ENCODE data around the gene GALNT13.

Gene GALNT13

GRCh38 chr2:154203902-154204301, 332.2 kb downstream of the GALNT13 start:
- Histone ChIP-seq H3K14ac (ENCODE audit: low read length) (no peak overlapping the region), H3K27me3 (ENCODE audit: control insufficient read depth in 3 of 3, insufficient read depth in 3 of 3, low read depth in 1 of 3, low read length in 3 of 3) (no peaks in the 10 kb centered on the region), H2BK15ac (ENCODE audit: low read length) (no peak overlapping the region), H3K4me3 (ENCODE audit: low read length in 2 of 2) (no peak overlapping the region), H3K27ac (replicated peaks; ENCODE audit: low read length) (no peak overlapping the region), H2BK5ac (ENCODE audit: low read length) (no peak overlapping the region), H3K18ac (ENCODE audit: low read length) (no peak overlapping the region), H3K36me3 (replicated peaks in 1 of 2; ENCODE audit: control insufficient read depth in 2 of 2, insufficient read depth in 2 of 2, low read length in 2 of 2) (no peaks in the 10 kb centered on the region), H4K8ac (ENCODE audit: low read depth, low read length) (no peak overlapping the region), H2BK120ac (ENCODE audit: low read depth, low read length) (no peak overlapping the region), H3K9ac (ENCODE audit: low read depth, low read length, poor library complexity) (no peak overlapping the region), H3K79me1 (ENCODE audit: low read depth, low read length) (no peaks in the 10 kb centered on the region), H4K91ac (ENCODE audit: low read depth, low read length, poor library complexity) (no peak overlapping the region), H3K4me1 (ENCODE audit: control insufficient read depth in 2 of 2, insufficient read depth in 1 of 2, low read depth in 1 of 2, low read length in 2 of 2) (no peaks in the 10 kb centered on the region), H2AK5ac (ENCODE audit: low read depth, low read length) (no peak overlapping the region), H3K4me2 (ENCODE audit: insufficient read depth, low read length, poor library complexity, severe bottlenecking) (no peak overlapping the region), H2AFZ (ENCODE audit: low read length) (no peak overlapping the region), H3K23ac (ENCODE audit: low read depth, low read length, poor library complexity) (no peak overlapping the region), H2BK12ac (ENCODE audit: low read length) (no peak overlapping the region), H3K4ac (ENCODE audit: low read length) (no peak overlapping the region), H3K9me3 (replicated peaks in 1 of 2; ENCODE audit: control insufficient read depth in 2 of 2, insufficient read depth in 1 of 2, low read depth in 1 of 2, low read length in 2 of 2) (no peaks in the 10 kb centered on the region)
- DNase-seq (ENCODE audit: low spot score): no peak
- 100% methylated on average over 1 of the region's 2 CpGs; no CpG with 5 or more reads in 1 of the 2 donors for WGBS, 2 donors (ENCODE audit: extremely low coverage in 2 of 2, insufficient read length in 2 of 2, insufficient replicate concordance in 1 of 2)

GRCh38 chr2:154207288-154208047, 335.7 kb downstream of the GALNT13 start:
- no peaks in the 10 kb centered on the region for H3K9me3 ChIP-seq (replicated peaks in 1 of 2; ENCODE audit: control insufficient read depth in 2 of 2, insufficient read depth in 1 of 2, low read depth in 1 of 2, low read length in 2 of 2)

GRCh38 chr2:154223726-154224125, 352.0 kb downstream of the GALNT13 start:
- Histone ChIP-seq H4K8ac (ENCODE audit: low read depth, low read length) (no peak overlapping the region), H3K14ac (ENCODE audit: low read length) (no peak overlapping the region), H3K79me1 (ENCODE audit: low read depth, low read length) (no peaks in the 10 kb centered on the region), H3K23ac (ENCODE audit: low read depth, low read length, poor library complexity) (no peak overlapping the region), H3K4ac (ENCODE audit: low read length) (no peak overlapping the region), H4K91ac (ENCODE audit: low read depth, low read length, poor library complexity) (no peak overlapping the region), H2AK5ac (ENCODE audit: low read depth, low read length) (no peak overlapping the region), H3K36me3 (replicated peaks in 1 of 2; ENCODE audit: control insufficient read depth in 2 of 2, insufficient read depth in 2 of 2, low read length in 2 of 2) (no peaks in the 10 kb centered on the region), H3K18ac (ENCODE audit: low read length) (no peak overlapping the region), H2BK12ac (ENCODE audit: low read length) (no peak overlapping the region), H2BK15ac (ENCODE audit: low read length) (no peak overlapping the region), H2AFZ (ENCODE audit: low read length) (no peak overlapping the region), H3K4me2 (ENCODE audit: insufficient read depth, low read length, poor library complexity, severe bottlenecking) (no peak overlapping the region), H3K27ac (replicated peaks; ENCODE audit: low read length) (no peak overlapping the region), H2BK5ac (ENCODE audit: low read length) (no peak overlapping the region), H3K4me1 (ENCODE audit: control insufficient read depth in 2 of 2, insufficient read depth in 1 of 2, low read depth in 1 of 2, low read length in 2 of 2) (peaks cover 0 to 5% of the 10 kb centered on the region in 2 donors), H3K9me3 (replicated peaks in 1 of 2; ENCODE audit: control insufficient read depth in 2 of 2, insufficient read depth in 1 of 2, low read depth in 1 of 2, low read length in 2 of 2) (no peaks in the 10 kb centered on the region), H3K9ac (ENCODE audit: low read depth, low read length, poor library complexity) (no peak overlapping the region), H3K4me3 (ENCODE audit: low read length in 2 of 2) (no peak overlapping the region), H3K27me3 (ENCODE audit: control insufficient read depth in 3 of 3, insufficient read depth in 3 of 3, low read depth in 1 of 3, low read length in 3 of 3) (no peaks in the 10 kb centered on the region), H2BK120ac (ENCODE audit: low read depth, low read length) (no peak overlapping the region)
- DNase-seq (ENCODE audit: low spot score): no peak
- no CpG with 5 or more reads among the region's 1 CpG for WGBS, 2 donors (ENCODE audit: extremely low coverage in 2 of 2, insufficient read length in 2 of 2, insufficient replicate concordance in 1 of 2)

More at GRCh38 chr2:154207288-154208047, 335.7 kb downstream of the GALNT13 start:
- H2BK120ac ChIP-seq (ENCODE audit: low read depth, low read length): no peak overlapping the region
- H2BK12ac ChIP-seq (ENCODE audit: low read length): no peak overlapping the region
- H2BK5ac ChIP-seq (ENCODE audit: low read length): no peak overlapping the region
- H3K4me3 ChIP-seq (ENCODE audit: low read length in 2 of 2): no peak overlapping the region
- no peak overlapping the region for H3K23ac ChIP-seq (ENCODE audit: low read depth, low read length, poor library complexity)
- H3K14ac ChIP-seq (ENCODE audit: low read length): no peak overlapping the region
- no peaks in the 10 kb centered on the region for H3K4me1 ChIP-seq (ENCODE audit: control insufficient read depth in 2 of 2, insufficient read depth in 1 of 2, low read depth in 1 of 2, low read length in 2 of 2)
- no peaks in the 10 kb centered on the region for H3K27me3 ChIP-seq (ENCODE audit: control insufficient read depth in 3 of 3, insufficient read depth in 3 of 3, low read depth in 1 of 3, low read length in 3 of 3)
- H2BK15ac ChIP-seq (ENCODE audit: low read length): no peak overlapping the region
- DNase-seq (ENCODE audit: low spot score): no peak
- H3K18ac ChIP-seq (ENCODE audit: low read length): no peak overlapping the region
- H2AFZ ChIP-seq (ENCODE audit: low read length): no peak overlapping the region
- H3K79me1 ChIP-seq (ENCODE audit: low read depth, low read length): no peaks in the 10 kb centered on the region
- no peak overlapping the region for H3K9ac ChIP-seq (ENCODE audit: low read depth, low read length, poor library complexity)
- H2AK5ac ChIP-seq (ENCODE audit: low read depth, low read length): no peak overlapping the region
- no peaks in the 10 kb centered on the region for H3K36me3 ChIP-seq (replicated peaks in 1 of 2; ENCODE audit: control insufficient read depth in 2 of 2, insufficient read depth in 2 of 2, low read length in 2 of 2)
- H3K4me2 ChIP-seq (ENCODE audit: insufficient read depth, low read length, poor library complexity, severe bottlenecking): no peak overlapping the region
- no peak overlapping the region for H4K91ac ChIP-seq (ENCODE audit: low read depth, low read length, poor library complexity)
- H3K4ac ChIP-seq (ENCODE audit: low read length): no peak overlapping the region
- no CpG with 5 or more reads among the region's 2 CpGs for WGBS, 2 donors (ENCODE audit: extremely low coverage in 2 of 2, insufficient read length in 2 of 2, insufficient replicate concordance in 1 of 2)
- H3K27ac ChIP-seq (replicated peaks; ENCODE audit: low read length): no peak overlapping the region
- H4K8ac ChIP-seq (ENCODE audit: low read depth, low read length): no peak overlapping the region

GRCh38 chr2:154226931-154227330, 355.2 kb downstream of the GALNT13 start:
- no peak overlapping the region for H2BK5ac ChIP-seq (ENCODE audit: low read length)
- H3K18ac ChIP-seq (ENCODE audit: low read length): no peak overlapping the region
- no peak overlapping the region for H3K23ac ChIP-seq (ENCODE audit: low read depth, low read length, poor library complexity)
- H4K8ac ChIP-seq (ENCODE audit: low read depth, low read length): no peak overlapping the region
- H3K4me1 ChIP-seq (ENCODE audit: control insufficient read depth in 2 of 2, insufficient read depth in 1 of 2, low read depth in 1 of 2, low read length in 2 of 2): peaks cover 0 to 11% of the 10 kb centered on the region in 2 donors
- H2BK15ac ChIP-seq (ENCODE audit: low read length): no peak overlapping the region
- no peaks in the 10 kb centered on the region for H3K27me3 ChIP-seq (ENCODE audit: control insufficient read depth in 3 of 3, insufficient read depth in 3 of 3, low read depth in 1 of 3, low read length in 3 of 3)
- H3K14ac ChIP-seq (ENCODE audit: low read length): no peak overlapping the region
- no peaks in the 10 kb centered on the region for H3K79me1 ChIP-seq (ENCODE audit: low read depth, low read length)
- H3K36me3 ChIP-seq (replicated peaks in 1 of 2; ENCODE audit: control insufficient read depth in 2 of 2, insufficient read depth in 2 of 2, low read length in 2 of 2): no peaks in the 10 kb centered on the region
- WGBS, 2 donors (ENCODE audit: extremely low coverage in 2 of 2, insufficient read length in 2 of 2, insufficient replicate concordance in 1 of 2): no CpG with 5 or more reads among the region's 2 CpGs
- no peak for DNase-seq (ENCODE audit: low spot score)
- no peak overlapping the region for H3K4me2 ChIP-seq (ENCODE audit: insufficient read depth, low read length, poor library complexity, severe bottlenecking)
- H3K27ac ChIP-seq (replicated peaks; ENCODE audit: low read length): no peak overlapping the region
- H2BK12ac ChIP-seq (ENCODE audit: low read length): no peak overlapping the region
- no peak overlapping the region for H2AK5ac ChIP-seq (ENCODE audit: low read depth, low read length)
- no peak overlapping the region for H3K4ac ChIP-seq (ENCODE audit: low read length)
- no peaks in the 10 kb centered on the region for H3K9me3 ChIP-seq (replicated peaks in 1 of 2; ENCODE audit: control insufficient read depth in 2 of 2, insufficient read depth in 1 of 2, low read depth in 1 of 2, low read length in 2 of 2)
- H4K91ac ChIP-seq (ENCODE audit: low read depth, low read length, poor library complexity): no peak overlapping the region
- H2BK120ac ChIP-seq (ENCODE audit: low read depth, low read length): no peak overlapping the region
- no peak overlapping the region for H3K9ac ChIP-seq (ENCODE audit: low read depth, low read length, poor library complexity)
- no peak overlapping the region for H2AFZ ChIP-seq (ENCODE audit: low read length)
- H3K4me3 ChIP-seq (ENCODE audit: low read length in 2 of 2): no peak overlapping the region
